Hepatocyte (in vitro differentiated cells): Measurements from ENCODE around the gene TAX1BP3.

ENCODE experiments used
- EZH2phosphoT487 ChIP-seq: fragments of 200-600 bp; sonication (generic); IDR thresholded peaks from one replicate; pipeline ENCODE4 v1.6.1; 2018; ENCODE audit warnings: antibody characterized with exemption, mild to moderate bottlenecking, low read depth, moderate library complexity; ENCODE audit not compliant: unreplicated experiment, severe bottlenecking
- TF ChIP-seq, protein P1 (sequence below): fragments of 200-600 bp; sonication (generic); IDR thresholded peaks from 2 replicates; pipeline ENCODE4 v1.5.1; 2016; ENCODE audit warnings: antibody characterized with exemption, mild to moderate bottlenecking; ENCODE audit not compliant: poor library complexity

DNA sequence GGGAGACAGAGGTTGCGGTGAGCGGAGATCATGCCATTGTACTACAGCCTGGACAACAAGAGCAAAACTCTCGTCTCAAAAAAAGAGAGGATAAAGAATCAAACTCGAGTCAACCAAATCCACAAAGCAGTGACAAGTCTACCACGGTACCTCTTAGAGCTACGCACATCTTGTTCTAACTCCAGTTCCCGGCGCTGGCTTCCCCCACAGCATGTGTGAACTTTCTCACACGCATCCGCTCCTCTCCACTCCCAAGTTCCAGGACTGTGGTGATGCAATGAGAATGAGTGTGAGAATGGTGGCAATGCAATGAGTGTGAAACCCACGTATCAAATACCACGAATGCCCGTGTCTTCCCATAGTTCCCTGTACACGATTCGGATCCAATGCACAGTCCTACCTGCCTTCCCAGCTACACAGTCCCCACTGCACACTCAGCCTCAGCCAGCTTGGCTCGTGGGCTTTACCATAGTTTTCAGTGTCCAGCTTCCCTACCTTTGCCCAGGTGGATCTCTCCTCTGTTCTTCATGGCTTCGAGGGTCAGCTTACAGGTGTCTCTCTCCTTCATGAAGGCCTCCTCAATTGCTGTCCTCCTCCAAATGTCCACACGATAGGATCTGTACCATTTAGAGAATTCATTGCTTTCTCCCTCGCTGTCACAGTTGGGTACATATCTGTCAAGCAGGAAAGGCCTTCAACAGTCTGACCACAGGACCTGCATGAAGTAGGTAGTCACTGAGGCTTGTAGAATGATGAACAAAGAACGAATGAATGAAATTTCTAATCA, 36.7 kb upstream of the TAX1BP3 start:
- TF ChIP-seq, protein P1, sequence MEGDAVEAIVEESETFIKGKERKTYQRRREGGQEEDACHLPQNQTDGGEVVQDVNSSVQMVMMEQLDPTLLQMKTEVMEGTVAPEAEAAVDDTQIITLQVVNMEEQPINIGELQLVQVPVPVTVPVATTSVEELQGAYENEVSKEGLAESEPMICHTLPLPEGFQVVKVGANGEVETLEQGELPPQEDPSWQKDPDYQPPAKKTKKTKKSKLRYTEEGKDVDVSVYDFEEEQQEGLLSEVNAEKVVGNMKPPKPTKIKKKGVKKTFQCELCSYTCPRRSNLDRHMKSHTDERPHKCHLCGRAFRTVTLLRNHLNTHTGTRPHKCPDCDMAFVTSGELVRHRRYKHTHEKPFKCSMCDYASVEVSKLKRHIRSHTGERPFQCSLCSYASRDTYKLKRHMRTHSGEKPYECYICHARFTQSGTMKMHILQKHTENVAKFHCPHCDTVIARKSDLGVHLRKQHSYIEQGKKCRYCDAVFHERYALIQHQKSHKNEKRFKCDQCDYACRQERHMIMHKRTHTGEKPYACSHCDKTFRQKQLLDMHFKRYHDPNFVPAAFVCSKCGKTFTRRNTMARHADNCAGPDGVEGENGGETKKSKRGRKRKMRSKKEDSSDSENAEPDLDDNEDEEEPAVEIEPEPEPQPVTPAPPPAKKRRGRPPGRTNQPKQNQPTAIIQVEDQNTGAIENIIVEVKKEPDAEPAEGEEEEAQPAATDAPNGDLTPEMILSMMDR, result no peak
- TF ChIP-seq EZH2phosphoT487, result no peak
